GM19099 (cell line): Measurements from ENCODE around the gene DMXL1.

ENCODE experiments used
- POLR2A ChIP-seq: IDR thresholded peaks from 3 replicates; pipeline ENCODE4 v1.6.1; 2011; ENCODE audit warnings: low read depth; ENCODE audit not compliant: insufficient read length; ENCODE audit errors: extremely low read depth

Gene DMXL1

GRCh38 chr5:119217183-119217582 lies 146.3 kb downstream of the DMXL1 start:
- no peak for TF ChIP-seq POLR2A

- no peak for TF ChIP-seq POLR2A
Observed at GRCh38 chr5:119218830-119219782, 148.2 kb downstream of the DMXL1 start.

- no peak for TF ChIP-seq POLR2A
Observed at GRCh38 chr5:119220576-119221197, 149.8 kb downstream of the DMXL1 start.

- TF ChIP-seq POLR2A: no peak
Observed at GRCh38 chr5:119221330-119221729, 150.4 kb downstream of the DMXL1 start.

GRCh38 chr5:119229950-119230349 lies 159.1 kb downstream of the DMXL1 start:
- no peak for TF ChIP-seq POLR2A

- no peak for TF ChIP-seq POLR2A
Observed at GRCh38 chr5:119238265-119239118, 167.6 kb downstream of the DMXL1 start.

- no peak for TF ChIP-seq POLR2A
Observed at GRCh38 chr5:119239119-119239417, 168.2 kb downstream of the DMXL1 start.

- no peak for TF ChIP-seq POLR2A
Observed at GRCh38 chr5:119243888-119244287, 173.0 kb downstream of the DMXL1 start.

GRCh38 chr5:119250946-119251901 lies 180.3 kb downstream of the DMXL1 start:
- TF ChIP-seq POLR2A: no peak

- TF ChIP-seq POLR2A: no peak
Observed at GRCh38 chr5:119255571-119256356, 184.9 kb downstream of the DMXL1 start.

GRCh38 chr5:119257613-119258012 lies 186.7 kb downstream of the DMXL1 start:
- no peak for TF ChIP-seq POLR2A

- no peak for TF ChIP-seq POLR2A
Observed at GRCh38 chr5:119263639-119264038, 192.8 kb downstream of the DMXL1 start.

GRCh38 chr5:119264186-119264585 lies 193.3 kb downstream of the DMXL1 start:
- no peak for TF ChIP-seq POLR2A
